BE2C (cell line): ENCODE measurements around the gene CCNB1. TPM values are rescaled to one million over a fixed set of nuclear protein-coding genes. Genes with fewer than 3 reads are reported as not detected.
A peak's percentile ranks its signal among the peaks of the same experiment; 100 is the strongest.
"Not testable (repeated sequence)": the region's sequence is repeated elsewhere in the genome, so short reads cannot be mapped to it uniquely, and the experiment has no call there.

Source experiments
- DNase-seq: peaks from one replicate; pipeline ENCODE4 v3.0.0-alpha.2; 2020
- H3K27me3 ChIP-seq: fragments of 250-450 bp; sonication (Bioruptor Pico); 2 replicates; pipeline ENCODE4 v1.5.1; 2020; ENCODE audit warnings: mild to moderate bottlenecking
- H3K36me3 ChIP-seq: fragments of 250-450 bp; sonication (Bioruptor Pico); 2 replicates; pipeline ENCODE4 v1.5.1; 2020; ENCODE audit warnings: mild to moderate bottlenecking
- H3K4me1 ChIP-seq: fragments of 250-450 bp; sonication (Bioruptor Pico); 2 replicates; pipeline ENCODE4 v1.5.1; 2020
- H3K4me3 ChIP-seq: 2 replicates; pipeline ENCODE4 v1.5.1; 2011; ENCODE audit warnings: low read depth, low read length
- H3K9me3 ChIP-seq: fragments of 250-450 bp; sonication (Bioruptor Pico); 2 replicates; pipeline ENCODE4 v1.5.1; 2020
- CTCF ChIP-seq: IDR thresholded peaks from 2 replicates; pipeline ENCODE4 v1.5.1; 2012; ENCODE audit warnings: mild to moderate bottlenecking, low read depth, low read length
- polyA plus RNA-seq: library from polyadenylated mRNA; unstranded; fragments of >200 nt; gene quantifications from one replicate; pipeline ENCODE4 v1.2.1, GENCODE V29; 2012; ENCODE audit warnings: low read depth, missing spikeins; ENCODE audit not compliant: insufficient read length, insufficient read depth

The CCNB1 gene
- 40.2 TPM for polyA plus RNA-seq

GRCh38 chr5:69166686-69167492 is at the start of gene CCNB1:
TSS of gene CCNB1 (plus strand) at chr5:69167150. CDS start at chr5:69167263, 113 bp downstream.
- Histone ChIP-seq H3K9me3 (no peaks in the 10 kb centered on the region), H3K4me3 (peak within 1 kb of the TSS; percentile 82), H3K4me1 (peaks cover 6% of the 10 kb centered on the region; the same call in 1 of the 2 replicates), H3K36me3 (peaks cover 38% of the 10 kb centered on the region), H3K27me3 (no peaks in the 10 kb centered on the region)
- TF ChIP-seq CTCF: no peak
- peak; percentile 99 for DNase-seq

- Histone ChIP-seq H3K4me1 (no peaks in the 10 kb centered on the region), H3K4me3 (no peak overlapping the region), H3K36me3 (peaks cover 34% of the 10 kb centered on the region), H3K27me3 (no peaks in the 10 kb centered on the region), H3K9me3 (no peaks in the 10 kb centered on the region)
- DNase-seq: no peak
- no peak for TF ChIP-seq CTCF
These were observed 37.5 kb upstream of the CCNB1 start for GRCh38 chr5:69129413-69129812.

GRCh38 chr5:69130241-69130640 is 36.7 kb upstream of the CCNB1 start:
- DNase-seq: no peak
- no peaks in the 10 kb centered on the region for H3K4me1 ChIP-seq
- H3K27me3 ChIP-seq: no peaks in the 10 kb centered on the region
- no peaks in the 10 kb centered on the region for H3K9me3 ChIP-seq
- no peak for TF ChIP-seq CTCF
- H3K36me3 ChIP-seq: peaks cover 25% of the 10 kb centered on the region
- no peak overlapping the region for H3K4me3 ChIP-seq

- peaks cover 19% of the 10 kb centered on the region for H3K36me3 ChIP-seq
- no peaks in the 10 kb centered on the region for H3K4me1 ChIP-seq
- TF ChIP-seq CTCF: no peak
- no peaks in the 10 kb centered on the region for H3K9me3 ChIP-seq
- H3K27me3 ChIP-seq: no peaks in the 10 kb centered on the region
- no peak for DNase-seq
- no peak overlapping the region for H3K4me3 ChIP-seq
These were observed 35.6 kb upstream of the CCNB1 start for GRCh38 chr5:69131304-69131703.

- no peak overlapping the region for H3K4me3 ChIP-seq
- no peaks in the 10 kb centered on the region for H3K4me1 ChIP-seq
- no peak for TF ChIP-seq CTCF
These were observed 32.8 kb upstream of the CCNB1 start for GRCh38 chr5:69134126-69134525.

GRCh38 chr5:69136293-69136692 is 30.7 kb upstream of the CCNB1 start:
- Histone ChIP-seq H3K9me3 (no peaks in the 10 kb centered on the region), H3K27me3 (no peaks in the 10 kb centered on the region), H3K4me3 (no peak overlapping the region), H3K4me1 (no peaks in the 10 kb centered on the region), H3K36me3 (no peaks in the 10 kb centered on the region)
- no peak for DNase-seq
- no peak for TF ChIP-seq CTCF

More at GRCh38 chr5:69134126-69134525, 32.8 kb upstream of the CCNB1 start:
- peaks cover 3% of the 10 kb centered on the region for H3K36me3 ChIP-seq
- no peak for DNase-seq
- H3K27me3 ChIP-seq: no peaks in the 10 kb centered on the region
- H3K9me3 ChIP-seq: no peaks in the 10 kb centered on the region

- not testable (repeated sequence) for H3K4me1 ChIP-seq, H3K9me3 ChIP-seq, DNase-seq, H3K4me3 ChIP-seq, H3K36me3 ChIP-seq, H3K27me3 ChIP-seq
These were observed 29.7 kb upstream of the CCNB1 start for GRCh38 chr5:69137208-69137607.
